ENCODE data around the gene ZNF333.
"Not testable (repeated sequence)": the region's sequence is repeated elsewhere in the genome, so short reads cannot be mapped to it uniquely, and the experiment has no call there.

The ZNF333 gene

DNA sequence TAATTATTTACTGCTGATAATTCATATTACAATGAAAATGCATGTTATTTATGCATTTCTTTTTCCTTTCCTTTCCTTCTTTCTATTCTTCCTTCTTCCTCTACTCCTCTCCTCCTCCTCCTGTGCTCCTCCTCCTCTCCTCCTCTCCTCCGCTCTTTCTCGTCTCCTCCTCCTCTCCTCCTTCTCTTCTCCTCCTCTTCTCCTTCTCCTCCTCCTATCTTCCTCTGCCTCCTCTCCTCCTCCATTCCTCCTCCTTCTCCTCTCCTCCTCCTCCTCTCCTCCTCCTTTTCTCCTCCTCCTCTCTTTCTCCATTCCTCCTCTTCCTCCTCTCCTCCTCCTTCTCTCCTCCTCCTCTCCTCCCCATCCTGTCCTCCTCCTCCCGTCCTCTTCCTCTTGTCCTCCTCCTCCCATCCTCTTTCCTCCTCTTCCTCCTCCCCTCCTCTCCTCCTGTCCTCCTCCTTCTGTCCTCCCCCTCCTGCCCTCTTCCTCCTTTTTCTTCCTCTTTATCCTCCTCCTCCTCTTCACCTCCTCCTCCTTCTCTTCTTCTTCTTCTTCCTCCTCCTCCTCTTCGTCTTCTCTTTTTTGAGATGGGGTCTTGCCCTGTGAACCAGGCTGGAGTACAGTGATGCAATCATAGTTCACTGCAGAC lies 73.8 kb downstream of the ZNF333 start:
- no peak for DNase-seq (ENCODE audit: low read depth)
- no peak for TF ChIP-seq MYC (IDR thresholded peaks at IDR 0.05; ENCODE audit: low read depth, low read length)
- TF ChIP-seq POLR2A (IDR thresholded peaks at IDR 0.05; ENCODE audit: extremely low read depth, insufficient read length), result no peak
- TF ChIP-seq, protein P1, sequence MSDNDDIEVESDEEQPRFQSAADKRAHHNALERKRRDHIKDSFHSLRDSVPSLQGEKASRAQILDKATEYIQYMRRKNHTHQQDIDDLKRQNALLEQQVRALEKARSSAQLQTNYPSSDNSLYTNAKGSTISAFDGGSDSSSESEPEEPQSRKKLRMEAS (IDR thresholded peaks at IDR 0.05; ENCODE audit: low read depth, low read length), result no peak
- TF ChIP-seq, protein P2, sequence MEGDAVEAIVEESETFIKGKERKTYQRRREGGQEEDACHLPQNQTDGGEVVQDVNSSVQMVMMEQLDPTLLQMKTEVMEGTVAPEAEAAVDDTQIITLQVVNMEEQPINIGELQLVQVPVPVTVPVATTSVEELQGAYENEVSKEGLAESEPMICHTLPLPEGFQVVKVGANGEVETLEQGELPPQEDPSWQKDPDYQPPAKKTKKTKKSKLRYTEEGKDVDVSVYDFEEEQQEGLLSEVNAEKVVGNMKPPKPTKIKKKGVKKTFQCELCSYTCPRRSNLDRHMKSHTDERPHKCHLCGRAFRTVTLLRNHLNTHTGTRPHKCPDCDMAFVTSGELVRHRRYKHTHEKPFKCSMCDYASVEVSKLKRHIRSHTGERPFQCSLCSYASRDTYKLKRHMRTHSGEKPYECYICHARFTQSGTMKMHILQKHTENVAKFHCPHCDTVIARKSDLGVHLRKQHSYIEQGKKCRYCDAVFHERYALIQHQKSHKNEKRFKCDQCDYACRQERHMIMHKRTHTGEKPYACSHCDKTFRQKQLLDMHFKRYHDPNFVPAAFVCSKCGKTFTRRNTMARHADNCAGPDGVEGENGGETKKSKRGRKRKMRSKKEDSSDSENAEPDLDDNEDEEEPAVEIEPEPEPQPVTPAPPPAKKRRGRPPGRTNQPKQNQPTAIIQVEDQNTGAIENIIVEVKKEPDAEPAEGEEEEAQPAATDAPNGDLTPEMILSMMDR (IDR thresholded peaks at IDR 0.05; ENCODE audit: low read depth, low read length), result no peak
- no peak overlapping the region for H3K4me3 ChIP-seq (ENCODE audit: low read depth, low read length)

DNA sequence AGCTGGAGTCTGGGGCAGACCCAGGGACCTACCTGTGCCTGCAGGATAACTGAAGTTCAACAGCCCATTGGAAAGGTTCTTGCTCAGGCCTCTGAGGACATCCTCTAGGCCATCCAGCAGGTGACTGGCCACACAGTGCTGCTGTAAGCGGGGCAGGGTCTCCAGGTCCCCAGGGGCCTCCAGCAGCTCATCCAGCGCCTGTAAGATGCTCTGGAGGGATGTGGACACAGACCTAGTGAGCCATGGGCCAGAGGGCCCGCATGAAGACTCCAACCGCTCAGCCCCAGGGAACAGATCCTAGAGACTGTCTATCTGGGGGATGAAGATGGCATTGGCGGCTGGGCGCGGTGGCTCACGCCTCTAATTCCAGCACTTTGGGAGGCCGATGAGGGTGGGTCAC lies 74.6 kb downstream of the ZNF333 start:
- DNase-seq (ENCODE audit: low read depth), result no peak
- TF ChIP-seq, protein P2 (IDR thresholded peaks at IDR 0.05; ENCODE audit: low read depth, low read length), result no peak
- TF ChIP-seq, protein P1 (IDR thresholded peaks at IDR 0.05; ENCODE audit: low read depth, low read length), result no peak
- TF ChIP-seq MYC (IDR thresholded peaks at IDR 0.05; ENCODE audit: low read depth, low read length) (no peak), POLR2A (IDR thresholded peaks at IDR 0.05; ENCODE audit: extremely low read depth, insufficient read length) (no peak)
- no peak overlapping the region for H3K4me3 ChIP-seq (ENCODE audit: low read depth, low read length)

DNA sequence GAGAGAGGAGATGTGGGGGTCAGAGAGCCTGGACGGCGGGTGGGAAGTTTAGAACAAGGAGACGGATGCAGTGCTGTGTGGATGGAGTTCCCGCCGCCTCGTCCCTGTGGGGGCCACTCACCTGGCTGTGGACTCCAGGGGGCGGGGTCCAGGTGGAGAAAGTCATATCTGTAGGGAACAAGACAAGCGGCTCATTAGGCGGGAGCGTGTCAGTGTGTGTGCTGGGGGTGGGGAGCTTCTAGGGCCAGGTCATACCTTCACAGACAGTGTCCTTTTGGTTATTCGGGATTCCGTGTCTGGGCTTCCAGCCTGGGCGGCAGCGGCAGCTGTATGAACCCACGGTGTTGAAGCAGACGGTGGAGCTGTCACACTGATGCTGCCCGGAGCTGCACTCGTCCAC lies 75.6 kb downstream of the ZNF333 start:
- not testable (repeated sequence) for DNase-seq (ENCODE audit: low read depth); H3K4me3 ChIP-seq (ENCODE audit: low read depth, low read length)

DNA sequence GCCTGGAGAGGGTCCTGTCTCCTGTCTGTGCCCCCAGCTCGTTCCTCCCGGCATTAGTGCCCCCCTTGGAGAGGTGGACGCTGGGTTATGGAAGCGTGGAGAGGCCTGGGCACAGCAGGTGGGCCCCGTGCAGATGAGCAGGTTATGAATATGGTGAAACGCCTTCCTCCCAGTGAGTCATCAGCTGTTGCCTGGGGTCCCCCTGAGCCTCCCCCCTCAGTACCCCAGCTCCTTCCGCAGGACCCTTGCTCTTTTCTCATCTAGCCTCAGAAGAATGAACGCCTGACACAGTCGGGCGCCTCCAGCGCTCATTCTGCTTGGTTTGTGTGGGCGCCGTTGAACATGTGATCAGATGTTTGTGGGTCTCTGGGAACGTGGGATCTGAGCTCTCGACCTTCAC lies 76.0 kb downstream of the ZNF333 start:
- not testable (repeated sequence) for DNase-seq (ENCODE audit: low read depth); H3K4me3 ChIP-seq (ENCODE audit: low read depth, low read length)

DNA sequence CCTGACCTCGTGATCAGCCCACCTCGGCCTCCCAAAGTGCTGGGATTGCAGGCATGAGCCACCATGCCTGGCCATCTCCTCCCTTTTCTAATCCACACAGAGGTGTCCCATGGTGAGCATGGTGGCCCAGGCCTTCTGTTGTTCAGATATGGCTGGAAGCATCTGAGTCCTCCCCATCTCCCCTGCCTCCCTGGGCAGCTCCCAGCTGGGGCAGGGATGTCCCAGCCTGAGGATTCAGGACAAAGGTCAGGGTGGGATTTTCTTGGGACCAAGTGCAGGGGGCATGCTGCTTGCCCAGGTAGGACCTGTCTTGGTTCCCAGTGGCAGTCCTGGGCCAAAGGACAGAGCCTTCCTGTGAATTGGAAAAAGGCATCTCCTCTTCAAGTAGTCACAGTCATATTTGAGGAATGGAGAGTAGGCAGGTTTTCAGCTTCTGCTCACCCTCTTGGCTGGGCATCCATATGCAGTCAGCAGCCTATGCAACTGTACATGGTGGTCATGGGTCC lies 77.7 kb downstream of the ZNF333 start:
- H3K4me3 ChIP-seq (ENCODE audit: low read depth, low read length), result no peak overlapping the region
- TF ChIP-seq POLR2A (IDR thresholded peaks at IDR 0.05; ENCODE audit: extremely low read depth, insufficient read length), result no peak
- TF ChIP-seq MYC (IDR thresholded peaks at IDR 0.05; ENCODE audit: low read depth, low read length), result no peak
- TF ChIP-seq, protein P1 (IDR thresholded peaks at IDR 0.05; ENCODE audit: low read depth, low read length), result no peak
- TF ChIP-seq, protein P2 (IDR thresholded peaks at IDR 0.05; ENCODE audit: low read depth, low read length), result no peak
- no peak for DNase-seq (ENCODE audit: low read depth)

DNA sequence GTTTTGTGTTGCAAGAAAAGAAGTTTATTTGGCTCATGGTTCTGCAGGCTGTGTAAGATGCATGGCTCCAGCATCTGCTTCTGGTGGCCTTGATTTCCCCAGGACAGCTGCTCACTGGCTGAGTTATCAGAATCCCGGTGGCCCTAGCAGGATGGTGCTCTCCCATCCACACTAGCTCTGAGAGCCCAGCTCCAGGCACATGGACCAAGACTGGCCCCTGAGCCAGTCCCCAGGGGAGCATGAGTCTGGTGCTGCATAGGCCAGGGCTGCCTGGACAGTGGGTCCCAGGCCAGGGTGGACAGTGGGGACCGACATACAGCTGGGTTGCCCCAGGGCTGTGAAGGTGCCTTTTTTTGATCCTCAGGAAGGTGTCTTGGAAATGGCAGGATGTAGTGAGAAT lies 78.2 kb downstream of the ZNF333 start:
- TF ChIP-seq, protein P1 (IDR thresholded peaks at IDR 0.05; ENCODE audit: low read depth, low read length), result no peak
- TF ChIP-seq, protein P2 (IDR thresholded peaks at IDR 0.05; ENCODE audit: low read depth, low read length), result no peak
- no peak for TF ChIP-seq POLR2A (IDR thresholded peaks at IDR 0.05; ENCODE audit: extremely low read depth, insufficient read length)
- TF ChIP-seq MYC (IDR thresholded peaks at IDR 0.05; ENCODE audit: low read depth, low read length), result no peak
- H3K4me3 ChIP-seq (ENCODE audit: low read depth, low read length), result no peak overlapping the region
- no peak for DNase-seq (ENCODE audit: low read depth)

DNA sequence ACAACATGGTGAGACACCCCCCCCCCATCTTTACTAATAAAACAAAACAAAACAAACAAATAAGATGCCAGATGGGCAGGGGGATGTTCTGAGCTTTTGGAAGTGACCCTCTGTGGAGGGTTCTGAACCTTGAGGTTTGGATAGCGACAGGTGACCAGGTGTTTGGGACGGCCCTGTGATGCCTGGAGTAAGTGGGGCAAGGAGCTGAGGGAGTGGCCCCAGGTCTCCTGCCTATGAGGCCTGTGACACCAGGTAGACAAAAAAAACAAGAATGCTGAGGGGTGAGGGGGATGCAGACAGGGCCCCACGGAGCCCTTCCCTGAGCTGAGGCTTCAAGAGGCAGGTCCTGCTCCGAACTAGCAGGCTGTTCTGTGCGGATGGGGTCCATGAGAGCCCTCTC lies 79.4 kb downstream of the ZNF333 start:
- DNase-seq (ENCODE audit: low read depth), result no peak
- TF ChIP-seq MYC (IDR thresholded peaks at IDR 0.05; ENCODE audit: low read depth, low read length), result no peak
- TF ChIP-seq, protein P2 (IDR thresholded peaks at IDR 0.05; ENCODE audit: low read depth, low read length), result no peak
- TF ChIP-seq, protein P1 (IDR thresholded peaks at IDR 0.05; ENCODE audit: low read depth, low read length), result no peak
- TF ChIP-seq POLR2A (IDR thresholded peaks at IDR 0.05; ENCODE audit: extremely low read depth, insufficient read length), result no peak

More for the DNA sequence above, 79.4 kb downstream of the ZNF333 start:
- no peak overlapping the region for H3K4me3 ChIP-seq (ENCODE audit: low read depth, low read length)

Measured in NB4 (cell line).